K562 (cell line): Measurements from ENCODE around the gene SLC45A3. TPM values are rescaled to one million over a fixed set of nuclear protein-coding genes. Genes with fewer than 3 reads are reported as not detected.
A peak's percentile ranks its signal among the peaks of the same experiment; 100 is the strongest.

Source experiments
- ATF7 ChIP-seq: fragments of 450-650 bp; IDR thresholded peaks from 2 replicates; pipeline ENCODE4 v1.7.1; 2014; ENCODE audit warnings: mild to moderate bottlenecking, moderate library complexity
- BACH1 ChIP-seq: fragments of 200-800 bp; sonication (Bioruptor generic); IDR thresholded peaks from 2 replicates; pipeline ENCODE4 v1.6.1; 2016; ENCODE audit warnings: missing genetic modification characterization, missing compliant biosample characterization
- CEBPG ChIP-seq, 3 experiments: fragments of 200-800 bp in 1 of 3; sonication (Bioruptor generic) in 1 of 3; sonication (generic) in 1 of 3; formaldehyde crosslinking in 1 of 3; IDR thresholded peaks in 2 of 3; conservative IDR thresholded peaks in 1 of 3; 2 replicates each; pipeline versions ENCODE4 v1.6.1 to v1.8.0; 2016 to 2022; ENCODE audit warnings: missing compliant biosample characterization in 2 of 3, missing genetic modification characterization in 2 of 3, mild to moderate bottlenecking in 1 of 3, missing genetic modification reagents in 1 of 3
- CHD1 ChIP-seq: fragments of 200-600 bp; sonication (generic); IDR thresholded peaks from one replicate; pipeline ENCODE4 v1.6.1; 2012; ENCODE audit warnings: mild to moderate bottlenecking, moderate library complexity, low read length, inconsistent platforms
- ETV5 ChIP-seq: sonication (generic); formaldehyde crosslinking; IDR thresholded peaks from 2 replicates; pipeline ENCODE4 v1.4.0; 2020; ENCODE audit warnings: low read depth, mild to moderate bottlenecking, missing genetic modification reagents
- HDAC8 ChIP-seq: fragments of 450-650 bp; IDR thresholded peaks from 2 replicates; pipeline ENCODE4 v1.6.1; 2016; ENCODE audit warnings: mild to moderate bottlenecking, missing genetic modification characterization, moderate library complexity, missing compliant biosample characterization
- L3MBTL2 ChIP-seq: fragments of 450-650 bp; IDR thresholded peaks from 2 replicates; pipeline ENCODE4 v1.6.1; 2016; ENCODE audit warnings: mild to moderate bottlenecking, moderate library complexity
- MCM5 ChIP-seq: fragments of 450-650 bp; IDR thresholded peaks from 2 replicates; pipeline ENCODE4 v1.6.1; 2016; ENCODE audit warnings: low read depth
- PHTF2 ChIP-seq: fragments of 250-450 bp; sonication (Bioruptor Pico); IDR thresholded peaks from 2 replicates; pipeline ENCODE4 v1.5.0; 2021; ENCODE audit warnings: mild to moderate bottlenecking
- SAFB ChIP-seq: fragments of 200-400 bp; formaldehyde crosslinking; IDR thresholded peaks from 2 replicates; pipeline ENCODE4 v1.6.1; 2017; ENCODE audit warnings: low read depth, low read length, borderline replicate concordance
- STAG1 ChIP-seq: sonication (generic); formaldehyde crosslinking; IDR thresholded peaks from 2 replicates; pipeline ENCODE4 v1.5.0; 2020; ENCODE audit warnings: missing genetic modification reagents, borderline replicate concordance
- ZFP30 ChIP-seq: fragments of 250-450 bp; sonication (Bioruptor Pico); IDR thresholded peaks from 2 replicates; pipeline ENCODE4 v1.8.0; 2022; ENCODE audit warnings: moderate library complexity, mild to moderate bottlenecking, inconsistent platforms, borderline replicate concordance
- ZNF12 ChIP-seq: sonication (generic); formaldehyde crosslinking; IDR thresholded peaks from 2 replicates; pipeline ENCODE4 v1.4.0; 2020; ENCODE audit warnings: mild to moderate bottlenecking, missing genetic modification reagents
- ZNF41 ChIP-seq: fragments of 250-450 bp; sonication (Bioruptor Pico); conservative IDR thresholded peaks from 2 replicates; pipeline ENCODE4 v1.4.0; 2020; ENCODE audit warnings: mild to moderate bottlenecking
- polyA plus RNA-seq, 8 experiments: library from polyadenylated mRNA; depleted of rRNA in 4 of 8; stranded (reverse) in 5 of 8; unstranded in 3 of 8; fragments of >200 nt; fragmentation: Nextera tagmentation in 2 of 8; fragmentation: Illumina TruSeq in 1 of 8; extraction: Ambion mirVana in 2 of 8; extraction: Trizol in 1 of 8; gene quantifications; 2 replicates each; pipeline versions ENCODE4 v1.2.1 to v1.2.3, GENCODE V29; 2011 to 2014; ENCODE audit warnings: inconsistent platforms in 1 of 8, missing spikeins in 1 of 8
- total RNA-seq, 7 experiments: library from RNA; depleted of rRNA in 6 of 7; stranded (reverse); fragments of >200 nt in 6 of 7; fragmentation: Illumina TruSeq in 2 of 7; extraction: Trizol in 2 of 7; gene quantifications; 2 replicates each; pipeline versions ENCODE4 v1.2.1 to v1.2.3, GENCODE V29; 2011 to 2021; ENCODE audit warnings: low replicate concordance in 1 of 7
- TF ChIP-seq, protein P1 (sequence below): sonication (generic); formaldehyde crosslinking; IDR thresholded peaks from 2 replicates; pipeline ENCODE4 v1.8.0; 2022; ENCODE audit warnings: mild to moderate bottlenecking, missing genetic modification reagents, borderline replicate concordance
- TF ChIP-seq, protein P2 (sequence below): fragments of 250-450 bp; sonication (Bioruptor Pico); IDR thresholded peaks from 2 replicates; pipeline ENCODE4 v1.5.0; 2021; ENCODE audit warnings: mild to moderate bottlenecking, borderline replicate concordance
- TF ChIP-seq, protein P3 (sequence below): sonication (generic); formaldehyde crosslinking; IDR thresholded peaks from 2 replicates; pipeline ENCODE4 v1.8.0; 2023; ENCODE audit warnings: mild to moderate bottlenecking, missing genetic modification reagents
- TF ChIP-seq, protein P4 (sequence below): fragments of 450-650 bp; formaldehyde crosslinking; conservative IDR thresholded peaks from 2 replicates; pipeline ENCODE4 v1.4.0; 2022; ENCODE audit warnings: mild to moderate bottlenecking, missing genetic modification characterization

Gene SLC45A3
- total and polyA plus RNA-seq, 9 of the 15 experiments (the other 6 are each of a cell fraction or from before 2014, with no cell fraction given) = 0.06 to 3.3 (median 1.3) TPM

DNA sequence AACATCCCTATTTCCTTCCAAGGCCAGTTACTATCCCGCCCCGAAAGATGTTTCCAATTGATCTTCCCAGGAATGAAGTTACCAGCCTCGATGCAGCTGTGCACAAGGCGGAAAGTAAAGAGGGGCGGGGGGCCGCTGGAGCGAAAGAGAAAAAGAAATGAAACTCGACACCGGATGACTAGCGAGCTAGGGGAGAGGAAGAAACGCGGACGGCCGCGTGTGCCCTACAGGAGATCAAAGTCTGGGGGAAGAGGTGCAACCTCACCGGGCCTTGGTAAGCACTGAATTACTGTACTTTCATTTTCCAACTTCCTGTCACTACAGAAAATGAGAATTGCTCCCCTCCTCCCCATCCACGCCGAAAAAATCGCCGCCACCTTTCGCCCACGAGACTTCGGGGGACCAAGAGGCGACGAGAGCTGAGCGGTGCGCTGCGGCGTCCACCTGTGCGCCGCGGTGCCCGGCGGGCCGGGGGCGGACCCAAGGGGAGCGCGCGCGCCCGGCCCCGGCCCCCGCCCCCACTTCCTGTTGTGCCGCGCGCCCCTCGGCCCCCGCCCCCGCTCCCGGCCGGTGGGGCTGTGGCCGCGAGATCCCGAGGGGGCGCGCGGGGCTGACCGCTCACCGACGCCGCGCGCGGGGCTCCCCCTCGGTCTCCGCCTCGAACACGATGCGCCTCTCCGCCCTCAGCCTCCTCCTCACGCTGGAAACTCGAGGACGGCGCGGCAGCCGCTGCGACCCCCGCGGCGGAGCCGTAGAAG lies 49.1 kb downstream of the SLC45A3 start (continued):
- TF ChIP-seq, protein P1, sequence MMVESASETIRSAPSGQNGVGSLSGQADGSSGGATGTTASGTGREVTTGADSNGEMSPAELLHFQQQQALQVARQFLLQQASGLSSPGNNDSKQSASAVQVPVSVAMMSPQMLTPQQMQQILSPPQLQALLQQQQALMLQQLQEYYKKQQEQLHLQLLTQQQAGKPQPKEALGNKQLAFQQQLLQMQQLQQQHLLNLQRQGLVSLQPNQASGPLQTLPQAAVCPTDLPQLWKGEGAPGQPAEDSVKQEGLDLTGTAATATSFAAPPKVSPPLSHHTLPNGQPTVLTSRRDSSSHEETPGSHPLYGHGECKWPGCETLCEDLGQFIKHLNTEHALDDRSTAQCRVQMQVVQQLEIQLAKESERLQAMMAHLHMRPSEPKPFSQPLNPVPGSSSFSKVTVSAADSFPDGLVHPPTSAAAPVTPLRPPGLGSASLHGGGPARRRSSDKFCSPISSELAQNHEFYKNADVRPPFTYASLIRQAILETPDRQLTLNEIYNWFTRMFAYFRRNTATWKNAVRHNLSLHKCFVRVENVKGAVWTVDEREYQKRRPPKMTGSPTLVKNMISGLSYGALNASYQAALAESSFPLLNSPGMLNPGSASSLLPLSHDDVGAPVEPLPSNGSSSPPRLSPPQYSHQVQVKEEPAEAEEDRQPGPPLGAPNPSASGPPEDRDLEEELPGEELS = no peak
- TF ChIP-seq STAG1 (0 out of 2 replicates have a peak, but pooled peaks have one; percentile 17), CEBPG (CRISPR knock-in tag; IDR thresholded peaks at IDR 0.05) (peak; percentile 34; the same call in 1 of the 2 replicates), CEBPG (tag; conservative IDR thresholded peaks at IDR 0.05 in 1 of 2, IDR thresholded peaks at IDR 0.05 in 1 of 2) (no peak), PHTF2 (CRISPR knock-in tag) (no peak), BACH1 (tag) (no peak), CHD1 (peak; percentile 60), SAFB (0 out of 2 replicates have a peak, but pooled peaks have one; percentile 53), MCM5 (no peak), ATF7 (peak; percentile 74), ZNF12 (CRISPR knock-in tag) (0 out of 2 replicates have a peak, but pooled peaks have one; percentile 38), ETV5 (CRISPR knock-in tag) (peak; percentile 82), L3MBTL2 (peak; percentile 82), HDAC8 (tag) (0 out of 2 replicates have a peak, but pooled peaks have one; percentile 33), ZFP30 (CRISPR knock-in tag) (no peak), ZNF41 (CRISPR knock-in tag) (peak; percentile 68; the same call in 1 of the 2 replicates)
- TF ChIP-seq, protein P2, sequence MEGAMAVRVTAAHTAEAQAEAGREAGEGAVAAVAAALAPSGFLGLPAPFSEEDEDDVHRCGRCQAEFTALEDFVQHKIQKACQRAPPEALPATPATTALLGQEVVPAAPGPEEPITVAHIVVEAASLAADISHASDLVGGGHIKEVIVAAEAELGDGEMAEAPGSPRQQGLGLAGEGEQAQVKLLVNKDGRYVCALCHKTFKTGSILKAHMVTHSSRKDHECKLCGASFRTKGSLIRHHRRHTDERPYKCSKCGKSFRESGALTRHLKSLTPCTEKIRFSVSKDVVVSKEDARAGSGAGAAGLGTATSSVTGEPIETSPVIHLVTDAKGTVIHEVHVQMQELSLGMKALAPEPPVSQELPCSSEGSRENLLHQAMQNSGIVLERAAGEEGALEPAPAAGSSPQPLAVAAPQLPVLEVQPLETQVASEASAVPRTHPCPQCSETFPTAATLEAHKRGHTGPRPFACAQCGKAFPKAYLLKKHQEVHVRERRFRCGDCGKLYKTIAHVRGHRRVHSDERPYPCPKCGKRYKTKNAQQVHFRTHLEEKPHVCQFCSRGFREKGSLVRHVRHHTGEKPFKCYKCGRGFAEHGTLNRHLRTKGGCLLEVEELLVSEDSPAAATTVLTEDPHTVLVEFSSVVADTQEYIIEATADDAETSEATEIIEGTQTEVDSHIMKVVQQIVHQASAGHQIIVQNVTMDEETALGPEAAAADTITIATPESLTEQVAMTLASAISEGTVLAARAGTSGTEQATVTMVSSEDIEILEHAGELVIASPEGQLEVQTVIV (CRISPR knock-in tag) = no peak
- TF ChIP-seq, protein P3, sequence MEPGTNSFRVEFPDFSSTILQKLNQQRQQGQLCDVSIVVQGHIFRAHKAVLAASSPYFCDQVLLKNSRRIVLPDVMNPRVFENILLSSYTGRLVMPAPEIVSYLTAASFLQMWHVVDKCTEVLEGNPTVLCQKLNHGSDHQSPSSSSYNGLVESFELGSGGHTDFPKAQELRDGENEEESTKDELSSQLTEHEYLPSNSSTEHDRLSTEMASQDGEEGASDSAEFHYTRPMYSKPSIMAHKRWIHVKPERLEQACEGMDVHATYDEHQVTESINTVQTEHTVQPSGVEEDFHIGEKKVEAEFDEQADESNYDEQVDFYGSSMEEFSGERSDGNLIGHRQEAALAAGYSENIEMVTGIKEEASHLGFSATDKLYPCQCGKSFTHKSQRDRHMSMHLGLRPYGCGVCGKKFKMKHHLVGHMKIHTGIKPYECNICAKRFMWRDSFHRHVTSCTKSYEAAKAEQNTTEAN (CRISPR knock-in tag) = 0 out of 2 replicates have a peak, but pooled peaks have one; percentile 36
- TF ChIP-seq, protein P4, sequence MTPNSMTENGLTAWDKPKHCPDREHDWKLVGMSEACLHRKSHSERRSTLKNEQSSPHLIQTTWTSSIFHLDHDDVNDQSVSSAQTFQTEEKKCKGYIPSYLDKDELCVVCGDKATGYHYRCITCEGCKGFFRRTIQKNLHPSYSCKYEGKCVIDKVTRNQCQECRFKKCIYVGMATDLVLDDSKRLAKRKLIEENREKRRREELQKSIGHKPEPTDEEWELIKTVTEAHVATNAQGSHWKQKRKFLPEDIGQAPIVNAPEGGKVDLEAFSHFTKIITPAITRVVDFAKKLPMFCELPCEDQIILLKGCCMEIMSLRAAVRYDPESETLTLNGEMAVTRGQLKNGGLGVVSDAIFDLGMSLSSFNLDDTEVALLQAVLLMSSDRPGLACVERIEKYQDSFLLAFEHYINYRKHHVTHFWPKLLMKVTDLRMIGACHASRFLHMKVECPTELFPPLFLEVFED (CRISPR knock-in tag) = no peak
